Gastroesophageal sphincter (tissue), 3 donors: ENCODE measurements around the gene SELENOO.

Experiments used
- CTCF ChIP-seq, 4 experiments: fragments of 200-600 bp in 2 of 4; fragments of 450-650 bp in 2 of 4; sonication (generic) in 1 of 4; IDR thresholded peaks; one replicate each; pipeline ENCODE4 v1.5.1; 2017 to 2019; ENCODE audit warnings: antibody characterized with exemption in 4 of 4, mild to moderate bottlenecking in 2 of 4, moderate library complexity in 2 of 4
- EP300 ChIP-seq: sonication (generic); formaldehyde crosslinking; IDR thresholded peaks from one replicate; pipeline ENCODE4 v1.6.1; 2017; ENCODE audit warnings: antibody characterized with exemption, mild to moderate bottlenecking
- POLR2A ChIP-seq, 2 donors: fragments of 450-650 bp; IDR thresholded peaks; one replicate each; pipeline ENCODE4 v1.6.1; 2017; ENCODE audit warnings: antibody characterized with exemption in 2 of 2, mild to moderate bottlenecking in 2 of 2, moderate library complexity in 1 of 2
- POLR2AphosphoS5 ChIP-seq: sonication (generic); formaldehyde crosslinking; IDR thresholded peaks from one replicate; pipeline ENCODE4 v1.6.1; 2017; ENCODE audit warnings: antibody characterized with exemption

GRCh38 chr22:50261615-50262459, 61.0 kb downstream of the SELENOO start, which contains the start of gene MAPK12:
- TF ChIP-seq CTCF (IDR thresholded peaks at IDR 0.05) = no peak
- no peak for TF ChIP-seq POLR2AphosphoS5
- no peak for TF ChIP-seq POLR2A (IDR thresholded peaks at IDR 0.05)
- TF ChIP-seq EP300 = no peak
